Natural killer cell (primary cell): ENCODE data around the gene TUBA4A. TPM values are rescaled to one million over a fixed set of nuclear protein-coding genes. Genes with fewer than 3 reads are reported as not detected.

ENCODE experiments used
- ATAC-seq, 3 donors: fragments of 150-1000 bp in 2 of 3; fragments of 200-7000 bp in 1 of 3; cut with Tn5 transposase; 1 replicate in 1 of 3; 2 replicates in 2 of 3; pipeline ENCODE4 v1.10.0; 2021; ENCODE audit warnings: mild to moderate bottlenecking in 2 of 3, moderate library complexity in 2 of 3
- DNase-seq, 2 donors: peaks; one replicate each; pipeline versions ENCODE4 v3.0.0 to v3.0.0-alpha.2; 2013 to 2021; ENCODE audit warnings: mixed read lengths in 1 of 2
- H3K27ac ChIP-seq: one replicate; pipeline ENCODE4 v1.5.1; 2013; ENCODE audit warnings: mild to moderate bottlenecking, low read length
- H3K27me3 ChIP-seq: one replicate; pipeline ENCODE4 v1.6.1; 2013; ENCODE audit warnings: low read length; ENCODE audit not compliant: control insufficient read depth, insufficient read depth
- H3K36me3 ChIP-seq: one replicate; pipeline ENCODE4 v1.6.1; 2013; ENCODE audit warnings: low read length; ENCODE audit not compliant: control insufficient read depth, insufficient read depth
- H3K4me1 ChIP-seq: one replicate; pipeline ENCODE4 v1.6.1; 2013; ENCODE audit warnings: low read length; ENCODE audit not compliant: control insufficient read depth, insufficient read depth
- H3K4me3 ChIP-seq: one replicate; pipeline ENCODE4 v1.5.1; 2013; ENCODE audit warnings: low read length
- H3K9me3 ChIP-seq: one replicate; pipeline ENCODE4 v1.6.1; 2013; ENCODE audit warnings: low read length; ENCODE audit not compliant: control insufficient read depth, insufficient read depth
- H3K27ac Mint-ChIP-seq, 2 donors: one replicate each; pipeline ENCODE4 v1.8.0; 2022; ENCODE audit warnings: mild to moderate bottlenecking in 2 of 2, mixed read lengths in 2 of 2, moderate library complexity in 1 of 2
- H3K27me3 Mint-ChIP-seq, 2 donors: one replicate each; pipeline ENCODE4 v1.8.0; 2022; ENCODE audit warnings: low read depth in 2 of 2, mixed read lengths in 2 of 2
- H3K36me3 Mint-ChIP-seq: one replicate; pipeline ENCODE4 v1.8.0; 2022; ENCODE audit warnings: mixed read lengths
- H3K4me1 Mint-ChIP-seq, 2 donors: one replicate each; pipeline ENCODE4 v1.8.0; 2022; ENCODE audit warnings: mixed read lengths in 2 of 2
- H3K4me3 Mint-ChIP-seq: one replicate; pipeline ENCODE4 v1.8.0; 2022; ENCODE audit warnings: mild to moderate bottlenecking, moderate library complexity, mixed read lengths
- H3K9me3 Mint-ChIP-seq, 2 donors: one replicate each; pipeline ENCODE4 v1.8.0; 2022; ENCODE audit warnings: mixed read lengths in 2 of 2
- WGBS: methylation state at CpG from one replicate; pipeline ENCODE4 v1.1.7; 2013; ENCODE audit warnings: missing lambda C conversion rate; ENCODE audit not compliant: insufficient coverage; 5-methylcytosine and 5-hydroxymethylcytosine counted together
- intact Hi-C: fragments of 100-400 bp; cut with micrococcal nuclease; formaldehyde crosslinking; loops from one replicate; pipeline ENCODE4 v1.14.2; 2022
- total RNA-seq, 4 donors: library from RNA; stranded (reverse); fragments of 120-200 nt in 1 of 4; gene quantifications; one replicate each; pipeline versions ENCODE4 v1.2.3 to v1.2.4, GENCODE V29; 2013 to 2022
- TF ChIP-seq, protein P1 (sequence below): fragments of 200-600 bp; IDR thresholded peaks from one replicate; pipeline ENCODE4 v1.8.0; 2022; ENCODE audit warnings: antibody characterized with exemption

Gene TUBA4A
- total RNA-seq, 3 donors from 2014 or later (not counting 1 experiment from before 2014, with no cell fraction given): 145 to 188 (median 146) TPM

DNA sequence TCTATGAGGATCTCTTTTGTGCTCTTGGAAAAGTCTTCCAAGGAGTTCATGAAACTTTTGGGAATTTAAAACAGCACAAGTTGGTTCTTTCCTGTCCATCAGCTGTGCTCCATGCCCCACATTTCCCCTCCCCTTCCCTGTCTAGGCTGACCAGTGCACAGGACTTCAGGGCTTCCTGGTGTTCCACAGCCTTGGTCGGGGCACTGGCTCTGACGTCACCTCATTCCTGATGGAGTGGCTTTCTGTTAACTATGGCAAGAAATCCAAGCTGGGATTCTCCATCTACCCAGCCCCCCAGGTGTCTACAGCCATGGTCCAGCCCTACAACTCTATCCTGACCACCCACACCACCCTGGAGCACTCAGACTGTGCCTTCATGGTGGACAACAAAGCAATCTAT lies 17.3 kb upstream of the TUBA4A start:
- 96% methylated on average over 2 of the region's 2 CpGs for WGBS
- Mint-ChIP-seq H3K36me3 (no peaks in the 10 kb centered on the region), H3K4me1 (no peaks in the 10 kb centered on the region), H3K27ac (no peak overlapping the region), H3K27me3 (peaks cover 0 to 5% of the 10 kb centered on the region in 2 donors), H3K9me3 (no peaks in the 10 kb centered on the region), H3K4me3 (no peak overlapping the region)
- no peak for DNase-seq
- H3K4me1 ChIP-seq: no peaks in the 10 kb centered on the region
- intact Hi-C loops: no loop called here
- TF ChIP-seq, protein P1, sequence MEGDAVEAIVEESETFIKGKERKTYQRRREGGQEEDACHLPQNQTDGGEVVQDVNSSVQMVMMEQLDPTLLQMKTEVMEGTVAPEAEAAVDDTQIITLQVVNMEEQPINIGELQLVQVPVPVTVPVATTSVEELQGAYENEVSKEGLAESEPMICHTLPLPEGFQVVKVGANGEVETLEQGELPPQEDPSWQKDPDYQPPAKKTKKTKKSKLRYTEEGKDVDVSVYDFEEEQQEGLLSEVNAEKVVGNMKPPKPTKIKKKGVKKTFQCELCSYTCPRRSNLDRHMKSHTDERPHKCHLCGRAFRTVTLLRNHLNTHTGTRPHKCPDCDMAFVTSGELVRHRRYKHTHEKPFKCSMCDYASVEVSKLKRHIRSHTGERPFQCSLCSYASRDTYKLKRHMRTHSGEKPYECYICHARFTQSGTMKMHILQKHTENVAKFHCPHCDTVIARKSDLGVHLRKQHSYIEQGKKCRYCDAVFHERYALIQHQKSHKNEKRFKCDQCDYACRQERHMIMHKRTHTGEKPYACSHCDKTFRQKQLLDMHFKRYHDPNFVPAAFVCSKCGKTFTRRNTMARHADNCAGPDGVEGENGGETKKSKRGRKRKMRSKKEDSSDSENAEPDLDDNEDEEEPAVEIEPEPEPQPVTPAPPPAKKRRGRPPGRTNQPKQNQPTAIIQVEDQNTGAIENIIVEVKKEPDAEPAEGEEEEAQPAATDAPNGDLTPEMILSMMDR: no peak
- no peak for ATAC-seq
- H3K27ac ChIP-seq: no peak overlapping the region
- H3K27me3 ChIP-seq: no peaks in the 10 kb centered on the region
- no peaks in the 10 kb centered on the region for H3K36me3 ChIP-seq
- no peak overlapping the region for H3K4me3 ChIP-seq
- no peaks in the 10 kb centered on the region for H3K9me3 ChIP-seq

GRCh38 chr2:219270055-219270372 lies 16.3 kb upstream of the TUBA4A start:
- TF ChIP-seq, protein P1: no peak
- Histone ChIP-seq H3K27ac (no peak overlapping the region), H3K27me3 (no peaks in the 10 kb centered on the region), H3K4me3 (no peak overlapping the region), H3K9me3 (no peaks in the 10 kb centered on the region), H3K36me3 (no peaks in the 10 kb centered on the region), H3K4me1 (no peaks in the 10 kb centered on the region)
- Mint-ChIP-seq H3K4me1 (no peaks in the 10 kb centered on the region), H3K27ac (no peak overlapping the region), H3K9me3 (no peaks in the 10 kb centered on the region), H3K36me3 (no peaks in the 10 kb centered on the region), H3K27me3 (peaks cover 0 to 5% of the 10 kb centered on the region in 2 donors), H3K4me3 (no peak overlapping the region)
- no peak for DNase-seq
- ATAC-seq: no peak
- intact Hi-C loops: no loop called here
- WGBS: 91% methylated on average over 5 of the region's 5 CpGs

GRCh38 chr2:219269362-219270054 lies 15.8 kb upstream of the TUBA4A start:
- H3K4me1 ChIP-seq: no peaks in the 10 kb centered on the region
- H3K9me3 ChIP-seq: no peaks in the 10 kb centered on the region
- TF ChIP-seq, protein P1: no peak
- no peak overlapping the region for H3K27ac ChIP-seq
- DNase-seq (no peak), ATAC-seq (no peak)
- Mint-ChIP-seq H3K9me3 (no peaks in the 10 kb centered on the region), H3K4me3 (no peak overlapping the region), H3K36me3 (no peaks in the 10 kb centered on the region), H3K27ac (no peak overlapping the region), H3K27me3 (peaks cover 0 to 5% of the 10 kb centered on the region in 2 donors), H3K4me1 (no peaks in the 10 kb centered on the region)
- intact Hi-C loops: no loop called here
- no peak overlapping the region for H3K4me3 ChIP-seq
- WGBS: 89% methylated on average over 8 of the region's 8 CpGs
- H3K27me3 ChIP-seq: no peaks in the 10 kb centered on the region
- no peaks in the 10 kb centered on the region for H3K36me3 ChIP-seq

DNA sequence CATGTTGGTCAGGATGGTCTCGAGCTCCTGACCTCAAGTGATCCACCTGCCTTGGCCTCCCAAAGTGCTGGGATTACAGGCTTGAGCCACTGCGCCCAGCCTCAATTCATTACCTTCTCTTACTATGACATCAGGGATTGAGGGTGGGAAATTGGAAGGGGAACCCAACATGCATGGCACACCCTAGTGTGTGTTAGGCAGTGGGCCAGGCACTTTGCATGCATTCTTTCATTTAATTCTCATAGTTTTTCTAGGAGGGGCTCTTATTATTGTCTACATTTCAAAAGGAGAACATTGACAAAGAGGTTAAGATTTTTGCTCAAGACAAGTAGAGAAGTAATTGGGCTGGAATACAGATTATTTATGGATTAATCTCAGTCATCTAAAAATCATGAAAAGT lies 14.6 kb upstream of the TUBA4A start:
- H3K36me3 Mint-ChIP-seq: no peaks in the 10 kb centered on the region

More for the DNA sequence above, 14.6 kb upstream of the TUBA4A start:
- no peaks in the 10 kb centered on the region for H3K4me1 Mint-ChIP-seq
- Histone ChIP-seq H3K36me3 (no peaks in the 10 kb centered on the region), H3K27ac (no peak overlapping the region), H3K9me3 (no peaks in the 10 kb centered on the region), H3K4me1 (no peaks in the 10 kb centered on the region), H3K4me3 (no peak overlapping the region), H3K27me3 (no peaks in the 10 kb centered on the region)
- no peak overlapping the region for H3K27ac Mint-ChIP-seq
- DNase-seq (no peak), ATAC-seq (no peak)
- TF ChIP-seq, protein P1: no peak
- peaks cover 0 to 5% of the 10 kb centered on the region in 2 donors for H3K27me3 Mint-ChIP-seq
- no peaks in the 10 kb centered on the region for H3K9me3 Mint-ChIP-seq
- H3K4me3 Mint-ChIP-seq: no peak overlapping the region
- intact Hi-C loops: no loop called here
- WGBS: no CpG with 5 or more reads among the region's 2 CpGs
